Smooth muscle cell (in vitro differentiated cells): ENCODE data around the gene COPS8. TPM values are rescaled to one million over a fixed set of nuclear protein-coding genes. Genes with fewer than 3 reads are reported as not detected.

Experiments used
- DNase-seq: peaks from one replicate; lab custom pipeline; 2025; ENCODE audit not compliant: unreplicated experiment; lab: John Stamatoyannopoulos, UW
- H2AFZ ChIP-seq: fragments of 200-600 bp; sonication (generic); 2 replicates; pipeline ENCODE4 v1.6.0; 2016; ENCODE audit warnings: antibody characterized with exemption, low read depth, mild to moderate bottlenecking
- H3F3A ChIP-seq: fragments of 200-600 bp; sonication (generic); 2 replicates; pipeline ENCODE4 v1.6.0; 2017; ENCODE audit warnings: antibody characterized with exemption, low read depth
- H3K27ac ChIP-seq: fragments of 200-600 bp; sonication (generic); 2 replicates; pipeline ENCODE4 v1.5.1; 2016; ENCODE audit warnings: low read depth, mild to moderate bottlenecking
- H3K27me3 ChIP-seq: fragments of 200-600 bp; sonication (generic); 2 replicates; pipeline ENCODE4 v1.6.1; 2016; ENCODE audit warnings: low read depth, mild to moderate bottlenecking
- H3K36me3 ChIP-seq: fragments of 200-600 bp; sonication (generic); 2 replicates; pipeline ENCODE4 v1.5.1; 2016; ENCODE audit warnings: low read depth
- H3K4me1 ChIP-seq: fragments of 200-600 bp; sonication (generic); 2 replicates; pipeline ENCODE4 v1.5.1; 2016; ENCODE audit warnings: low read depth
- H3K4me2 ChIP-seq: fragments of 200-600 bp; sonication (generic); 2 replicates; pipeline ENCODE4 v1.6.0; 2016; ENCODE audit warnings: mild to moderate bottlenecking
- H3K4me3 ChIP-seq: fragments of 200-600 bp; sonication (generic); 2 replicates; pipeline ENCODE4 v1.5.1; 2016; ENCODE audit warnings: mild to moderate bottlenecking
- H3K79me2 ChIP-seq: fragments of 200-600 bp; sonication (generic); 2 replicates; pipeline ENCODE4 v1.6.0; 2016; ENCODE audit warnings: low read depth, mild to moderate bottlenecking
- H3K9ac ChIP-seq: fragments of 200-600 bp; sonication (generic); 2 replicates; pipeline ENCODE4 v1.6.0; 2016; ENCODE audit warnings: low read depth
- H3K9me3 ChIP-seq: fragments of 200-600 bp; sonication (generic); replicated peaks from 2 replicates; pipeline ENCODE4 v1.5.1; 2016; ENCODE audit warnings: low read depth
- H4K20me1 ChIP-seq: fragments of 200-600 bp; sonication (generic); 2 replicates; pipeline ENCODE4 v1.6.0; 2016; ENCODE audit warnings: low read depth
- WGBS: methylation state at CpG from one replicate; pipeline ENCODE4 v1.1.7; 2016; ENCODE audit warnings: low lambda C conversion rate; 5-methylcytosine and 5-hydroxymethylcytosine counted together
- polyA plus RNA-seq: library from polyadenylated mRNA; unstranded; fragments of >200 nt; fragmentation: Nextera tagmentation; extraction: Ambion mirVana; gene quantifications from 2 replicates; pipeline ENCODE4 v1.2.1, GENCODE V29; 2016
- total RNA-seq: library from RNA; depleted of rRNA; stranded (reverse); fragments of >200 nt; gene quantifications from 2 replicates; pipeline ENCODE4 v1.2.3, GENCODE V29; 2014
- TF ChIP-seq, protein P1 (sequence below): fragments of 200-600 bp; sonication (generic); IDR thresholded peaks from 2 replicates; pipeline ENCODE4 v1.5.1; 2017; ENCODE audit warnings: borderline replicate concordance, mild to moderate bottlenecking, antibody characterized with exemption; ENCODE audit not compliant: insufficient read depth, poor library complexity, severe bottlenecking

The COPS8 gene
- total and polyA plus RNA-seq, 2 experiments from 2014 or later, result 132 to 159 TPM

GRCh38 chr2:237042101-237042500 lies 43.6 kb upstream of the COPS8 start:
- TF ChIP-seq, protein P1, sequence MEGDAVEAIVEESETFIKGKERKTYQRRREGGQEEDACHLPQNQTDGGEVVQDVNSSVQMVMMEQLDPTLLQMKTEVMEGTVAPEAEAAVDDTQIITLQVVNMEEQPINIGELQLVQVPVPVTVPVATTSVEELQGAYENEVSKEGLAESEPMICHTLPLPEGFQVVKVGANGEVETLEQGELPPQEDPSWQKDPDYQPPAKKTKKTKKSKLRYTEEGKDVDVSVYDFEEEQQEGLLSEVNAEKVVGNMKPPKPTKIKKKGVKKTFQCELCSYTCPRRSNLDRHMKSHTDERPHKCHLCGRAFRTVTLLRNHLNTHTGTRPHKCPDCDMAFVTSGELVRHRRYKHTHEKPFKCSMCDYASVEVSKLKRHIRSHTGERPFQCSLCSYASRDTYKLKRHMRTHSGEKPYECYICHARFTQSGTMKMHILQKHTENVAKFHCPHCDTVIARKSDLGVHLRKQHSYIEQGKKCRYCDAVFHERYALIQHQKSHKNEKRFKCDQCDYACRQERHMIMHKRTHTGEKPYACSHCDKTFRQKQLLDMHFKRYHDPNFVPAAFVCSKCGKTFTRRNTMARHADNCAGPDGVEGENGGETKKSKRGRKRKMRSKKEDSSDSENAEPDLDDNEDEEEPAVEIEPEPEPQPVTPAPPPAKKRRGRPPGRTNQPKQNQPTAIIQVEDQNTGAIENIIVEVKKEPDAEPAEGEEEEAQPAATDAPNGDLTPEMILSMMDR, result no peak
- H3F3A ChIP-seq, result no peaks in the 10 kb centered on the region
- H2AFZ ChIP-seq, result no peak overlapping the region
- no peak overlapping the region for H3K9ac ChIP-seq
- no peaks in the 10 kb centered on the region for H3K4me1 ChIP-seq
- H3K79me2 ChIP-seq, result no peaks in the 10 kb centered on the region
- 58% methylated on average over 1 of the region's 1 CpG for WGBS
- no peaks in the 10 kb centered on the region for H3K36me3 ChIP-seq
- no peak overlapping the region for H3K4me2 ChIP-seq
- H3K9me3 ChIP-seq, result no peaks in the 10 kb centered on the region
- no peak overlapping the region for H3K27ac ChIP-seq
- H3K27me3 ChIP-seq, result no peaks in the 10 kb centered on the region
- DNase-seq, result no peak
- no peak overlapping the region for H3K4me3 ChIP-seq
- no peaks in the 10 kb centered on the region for H4K20me1 ChIP-seq

DNA sequence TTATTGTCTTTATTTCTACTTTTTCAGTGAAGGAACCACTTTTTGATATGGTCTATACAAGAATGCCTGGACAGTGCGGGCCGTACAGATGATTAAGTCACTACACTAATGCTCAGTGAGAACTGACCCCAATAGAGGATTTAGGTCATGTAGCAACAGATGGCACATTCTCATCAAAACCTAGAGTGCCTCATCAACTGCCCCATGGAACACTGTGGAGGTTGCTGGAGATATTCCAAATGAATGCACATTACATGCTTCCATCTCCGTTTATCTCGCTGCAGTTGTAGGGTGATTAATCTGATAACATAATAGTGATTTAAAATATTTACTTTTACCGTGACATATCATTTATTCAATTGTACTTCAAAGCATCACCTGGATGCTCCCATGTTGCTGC lies 41.8 kb upstream of the COPS8 start:
- Histone ChIP-seq H3K9ac (no peak overlapping the region), H3K36me3 (no peaks in the 10 kb centered on the region), H2AFZ (no peak overlapping the region), H3K4me3 (no peak overlapping the region), H3K27me3 (no peaks in the 10 kb centered on the region), H3K79me2 (no peaks in the 10 kb centered on the region), H3K4me1 (no peaks in the 10 kb centered on the region), H3K9me3 (no peaks in the 10 kb centered on the region), H4K20me1 (no peaks in the 10 kb centered on the region), H3K4me2 (no peak overlapping the region), H3K27ac (no peak overlapping the region), H3F3A (no peaks in the 10 kb centered on the region)
- 94% methylated on average over 5 of the region's 5 CpGs for WGBS
- no peak for DNase-seq
- TF ChIP-seq, protein P1, result no peak

- no peak overlapping the region for H3K9ac ChIP-seq
- H2AFZ ChIP-seq, result no peak overlapping the region
- H3F3A ChIP-seq, result no peaks in the 10 kb centered on the region
- DNase-seq, result no peak
- H4K20me1 ChIP-seq, result no peaks in the 10 kb centered on the region
- no peaks in the 10 kb centered on the region for H3K9me3 ChIP-seq
- 84% methylated on average over 3 of the region's 3 CpGs for WGBS
- no peaks in the 10 kb centered on the region for H3K4me1 ChIP-seq
- H3K27ac ChIP-seq, result no peak overlapping the region
- H3K4me3 ChIP-seq, result no peak overlapping the region
- H3K36me3 ChIP-seq, result no peaks in the 10 kb centered on the region
- TF ChIP-seq, protein P1, result no peak
- no peak overlapping the region for H3K4me2 ChIP-seq
- no peaks in the 10 kb centered on the region for H3K79me2 ChIP-seq
- H3K27me3 ChIP-seq, result no peaks in the 10 kb centered on the region
Measured at GRCh38 chr2:237044281-237044680, 41.4 kb upstream of the COPS8 start.

- H3K9ac ChIP-seq, result no peak overlapping the region
- DNase-seq, result no peak
- H3K36me3 ChIP-seq, result no peaks in the 10 kb centered on the region
- no peaks in the 10 kb centered on the region for H3F3A ChIP-seq
- 42% methylated on average over 4 of the region's 4 CpGs for WGBS
- H3K79me2 ChIP-seq, result no peaks in the 10 kb centered on the region
- no peaks in the 10 kb centered on the region for H3K27me3 ChIP-seq
- H3K4me2 ChIP-seq, result no peak overlapping the region
- H3K27ac ChIP-seq, result no peak overlapping the region
- H3K4me3 ChIP-seq, result no peak overlapping the region
- H4K20me1 ChIP-seq, result no peaks in the 10 kb centered on the region
- no peak overlapping the region for H2AFZ ChIP-seq
- H3K4me1 ChIP-seq, result no peaks in the 10 kb centered on the region
- H3K9me3 ChIP-seq, result no peaks in the 10 kb centered on the region
- TF ChIP-seq, protein P1, result no peak
Measured at GRCh38 chr2:237045449-237045848, 40.2 kb upstream of the COPS8 start.
